GM12892 (cell line): ENCODE data around the gene WDR89.

Experiments
- POLR2A ChIP-seq: IDR thresholded peaks from 2 replicates; pipeline ENCODE4 v1.6.1; 2011; ENCODE audit warnings: low read depth, low read length, control low read depth
- POLR2AphosphoS5 ChIP-seq: IDR thresholded peaks from 2 replicates; pipeline ENCODE4 v1.6.1; 2011; ENCODE audit warnings: low read depth, low read length, control low read depth
- TAF1 ChIP-seq: IDR thresholded peaks from 2 replicates; pipeline ENCODE4 v1.6.1; 2011; ENCODE audit warnings: low read depth, mild to moderate bottlenecking, control low read depth, low read length, borderline replicate concordance

- TF ChIP-seq POLR2AphosphoS5: no peak
- TF ChIP-seq TAF1: no peak
- no peak for TF ChIP-seq POLR2A
Measured at GRCh38 chr14:63652406-63652805, 10.7 kb upstream of the WDR89 start.
